ENCODE data around the gene CBX2. TPM values are rescaled to one million over a fixed set of nuclear protein-coding genes. Genes with fewer than 3 reads are reported as not detected.
A peak's percentile ranks its signal among the peaks of the same experiment; 100 is the strongest.

The CBX2 gene
- total and polyA plus RNA-seq, 4 donors = 4.1 to 14.2 (median 11.5) TPM

DNA sequence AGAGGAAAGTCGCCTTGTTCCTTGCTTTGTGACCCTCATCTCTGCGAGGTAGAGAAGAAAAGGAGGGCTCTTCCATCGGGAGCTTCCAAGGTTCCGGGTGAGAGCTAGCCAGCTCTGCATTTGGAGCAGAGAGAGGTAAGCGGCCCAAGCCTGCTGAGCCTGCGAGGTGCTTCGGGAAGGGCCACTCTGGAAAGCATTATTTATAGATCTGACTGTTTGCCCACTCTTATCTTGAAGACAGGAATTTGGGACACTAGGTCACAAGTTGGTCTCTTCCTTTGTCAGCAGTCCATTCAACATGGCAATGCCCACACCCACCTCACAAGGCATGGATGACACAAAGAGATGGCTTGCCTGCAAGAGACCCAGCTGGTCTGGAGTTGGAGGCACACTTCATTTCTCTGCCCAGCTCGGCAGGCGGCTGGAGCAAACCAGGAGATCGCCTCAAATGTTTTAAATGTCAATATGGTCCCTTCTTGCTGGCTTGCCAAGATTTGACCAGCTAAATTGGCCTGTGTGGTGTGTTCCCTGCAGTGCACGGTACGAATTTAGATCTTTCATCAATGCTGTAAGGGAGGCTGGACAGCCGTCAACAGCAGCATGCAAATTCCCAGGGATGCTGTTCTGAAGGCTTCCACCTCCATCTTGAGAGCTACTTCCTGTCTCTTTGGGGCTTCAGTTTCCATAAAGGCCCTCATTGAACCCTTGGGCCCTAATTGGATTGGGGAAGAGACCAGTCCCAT is 41.8 kb downstream of the CBX2 start:
- Histone ChIP-seq H3K27me3 (ENCODE audit: control insufficient read depth, insufficient read depth, low read length) (peaks cover 25% of the 10 kb centered on the region), H3K4me1 (ENCODE audit: control insufficient read depth, insufficient read depth, low read length) (peaks cover 6% of the 10 kb centered on the region), H3K4me3 (ENCODE audit: low read depth, low read length) (no peak overlapping the region), H3K9me3 (ENCODE audit: control insufficient read depth, insufficient read depth, low read length) (no peaks in the 10 kb centered on the region), H3K27ac (ENCODE audit: low read depth, low read length) (no peak overlapping the region), H3K36me3 (ENCODE audit: control insufficient read depth, insufficient read depth, low read length) (no peaks in the 10 kb centered on the region)
- WGBS (ENCODE audit: insufficient coverage) = 80% methylated on average over 13 of the region's 13 CpGs
- DNase-seq (ENCODE audit: low read depth in 4 of 6, low spot score in 6 of 6) = no peak

DNA sequence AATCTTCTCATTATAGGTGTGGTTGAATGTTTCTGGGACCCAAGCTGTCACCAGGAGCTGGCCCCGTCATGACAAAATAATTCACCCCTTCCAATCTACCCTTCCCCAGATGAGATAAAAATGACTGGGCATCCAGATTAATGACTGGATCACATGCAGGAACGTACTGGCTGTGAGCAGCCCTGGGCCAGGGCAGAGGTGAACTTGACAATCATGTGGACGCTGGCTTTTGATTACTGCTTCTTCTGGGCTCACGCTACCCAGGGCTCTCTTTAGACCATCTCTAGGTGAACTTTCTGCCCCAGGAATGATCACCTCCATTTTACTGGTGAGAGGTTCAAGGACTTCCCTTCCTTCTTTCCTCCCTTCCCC is 43.0 kb downstream of the CBX2 start:
- H3K4me3 ChIP-seq (ENCODE audit: low read depth, low read length) = no peak overlapping the region
- H3K4me1 ChIP-seq (ENCODE audit: control insufficient read depth, insufficient read depth, low read length) = peaks cover 4% of the 10 kb centered on the region
- H3K36me3 ChIP-seq (ENCODE audit: control insufficient read depth, insufficient read depth, low read length) = no peaks in the 10 kb centered on the region
- DNase-seq (ENCODE audit: low read depth in 4 of 6, low spot score in 6 of 6) = no peak
- H3K27ac ChIP-seq (ENCODE audit: low read depth, low read length) = no peak overlapping the region
- WGBS (ENCODE audit: insufficient coverage) = 90% methylated on average over 4 of the region's 4 CpGs
- H3K27me3 ChIP-seq (ENCODE audit: control insufficient read depth, insufficient read depth, low read length) = peaks cover 13% of the 10 kb centered on the region
- H3K9me3 ChIP-seq (ENCODE audit: control insufficient read depth, insufficient read depth, low read length) = no peaks in the 10 kb centered on the region

DNA sequence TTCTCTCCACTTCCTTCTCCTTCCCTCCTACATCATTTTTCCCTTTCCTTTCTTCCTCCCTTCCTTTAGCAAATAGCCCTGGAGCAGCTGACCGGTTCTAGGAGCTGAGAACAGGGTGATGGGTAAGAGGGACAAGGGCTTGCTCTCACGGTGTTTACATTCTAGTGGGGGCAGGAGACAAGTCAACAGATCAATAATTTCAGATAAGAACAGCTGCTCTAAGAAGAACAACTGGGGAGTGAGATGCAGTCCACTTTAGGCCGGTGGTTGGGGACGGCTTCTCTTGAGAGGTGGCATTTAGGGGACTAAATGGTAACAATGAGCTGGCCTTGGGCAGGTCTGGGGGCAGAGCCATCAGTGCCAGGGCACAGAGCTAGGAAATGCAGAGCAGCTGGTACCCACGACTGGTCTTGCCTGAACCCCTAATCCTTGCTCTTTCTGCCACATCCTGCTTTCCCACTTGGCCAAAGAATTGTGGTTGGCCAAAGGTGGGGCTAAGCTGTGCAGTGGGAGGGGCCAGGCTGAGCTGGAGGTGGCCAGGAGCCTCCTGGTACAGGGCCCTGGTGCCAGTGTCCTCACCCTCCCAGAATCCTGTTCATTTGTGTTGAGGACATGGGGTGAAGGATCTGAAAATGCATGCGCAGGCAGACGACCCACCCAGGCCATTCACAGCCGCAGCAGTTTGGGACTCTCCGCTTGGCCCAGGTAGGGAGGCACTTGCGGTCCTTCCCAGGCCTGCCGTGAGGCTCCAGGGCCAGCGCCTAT is 43.6 kb downstream of the CBX2 start:
- DNase-seq (ENCODE audit: low read depth in 4 of 6, low spot score in 6 of 6) = no peak
- Histone ChIP-seq H3K4me1 (ENCODE audit: control insufficient read depth, insufficient read depth, low read length) (peaks cover 8% of the 10 kb centered on the region), H3K27me3 (ENCODE audit: control insufficient read depth, insufficient read depth, low read length) (peaks cover 8% of the 10 kb centered on the region), H3K9me3 (ENCODE audit: control insufficient read depth, insufficient read depth, low read length) (no peaks in the 10 kb centered on the region), H3K27ac (ENCODE audit: low read depth, low read length) (no peak overlapping the region), H3K4me3 (ENCODE audit: low read depth, low read length) (no peak overlapping the region), H3K36me3 (ENCODE audit: control insufficient read depth, insufficient read depth, low read length) (no peaks in the 10 kb centered on the region)
- 83% methylated on average over 8 of the region's 12 CpGs for WGBS (ENCODE audit: insufficient coverage)

DNA sequence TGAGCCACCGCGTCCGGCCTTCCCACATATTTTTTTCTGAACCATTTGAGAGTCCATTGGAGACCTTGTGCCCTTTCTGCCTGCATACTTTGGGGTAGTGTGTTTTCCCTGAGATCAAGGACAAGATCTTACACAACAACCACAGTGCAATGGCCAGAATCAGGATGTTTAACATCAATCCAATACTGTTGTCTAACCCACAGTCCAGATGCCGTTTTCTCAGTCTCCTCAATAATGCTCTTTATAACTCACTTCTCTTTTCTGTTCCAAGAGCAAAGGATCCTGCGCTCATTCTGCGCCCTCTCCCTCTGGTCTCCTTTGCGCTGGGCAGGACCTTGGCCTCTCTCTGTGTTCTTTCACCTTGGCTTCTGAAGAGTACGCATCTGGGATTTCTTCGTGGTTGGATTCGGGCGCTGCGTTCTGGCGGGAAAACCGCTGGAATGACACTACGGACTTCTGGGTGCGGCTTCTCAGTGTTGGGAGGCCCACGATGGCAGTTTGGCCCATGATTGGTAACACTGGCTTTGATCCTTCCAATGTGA is 44.7 kb downstream of the CBX2 start:
- Histone ChIP-seq H3K36me3 (ENCODE audit: control insufficient read depth, insufficient read depth, low read length) (no peaks in the 10 kb centered on the region), H3K4me1 (ENCODE audit: control insufficient read depth, insufficient read depth, low read length) (peaks cover 11% of the 10 kb centered on the region), H3K9me3 (ENCODE audit: control insufficient read depth, insufficient read depth, low read length) (no peaks in the 10 kb centered on the region), H3K27ac (ENCODE audit: low read depth, low read length) (no peak overlapping the region), H3K4me3 (ENCODE audit: low read depth, low read length) (no peak overlapping the region), H3K27me3 (ENCODE audit: control insufficient read depth, insufficient read depth, low read length) (no peaks in the 10 kb centered on the region)
- WGBS (ENCODE audit: insufficient coverage) = 95% methylated on average over 14 of the region's 17 CpGs
- no peak for DNase-seq (ENCODE audit: low read depth in 4 of 6, low spot score in 6 of 6)

DNA sequence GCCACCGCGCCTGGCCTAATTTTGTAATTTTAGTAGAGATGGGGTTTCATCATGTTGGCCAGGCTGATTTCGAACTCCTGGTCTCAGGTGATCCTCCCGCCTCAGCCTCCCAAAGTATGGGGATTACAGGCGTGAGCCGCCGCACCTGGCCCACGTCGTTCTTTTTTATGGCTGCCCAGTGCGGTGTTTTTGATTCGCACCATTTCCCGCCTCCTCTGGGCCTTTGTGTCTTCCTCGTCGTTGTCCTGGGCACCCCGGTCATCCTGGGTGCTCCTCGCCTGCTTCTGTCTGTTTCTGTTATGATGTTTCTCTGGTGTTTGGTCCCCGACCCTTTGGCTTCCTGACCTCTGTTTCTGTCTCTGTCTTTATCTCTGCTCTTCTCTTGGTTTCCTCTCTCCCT is 46.3 kb downstream of the CBX2 start:
- 96% methylated on average over 17 of the region's 17 CpGs for WGBS (ENCODE audit: insufficient coverage)

DNA sequence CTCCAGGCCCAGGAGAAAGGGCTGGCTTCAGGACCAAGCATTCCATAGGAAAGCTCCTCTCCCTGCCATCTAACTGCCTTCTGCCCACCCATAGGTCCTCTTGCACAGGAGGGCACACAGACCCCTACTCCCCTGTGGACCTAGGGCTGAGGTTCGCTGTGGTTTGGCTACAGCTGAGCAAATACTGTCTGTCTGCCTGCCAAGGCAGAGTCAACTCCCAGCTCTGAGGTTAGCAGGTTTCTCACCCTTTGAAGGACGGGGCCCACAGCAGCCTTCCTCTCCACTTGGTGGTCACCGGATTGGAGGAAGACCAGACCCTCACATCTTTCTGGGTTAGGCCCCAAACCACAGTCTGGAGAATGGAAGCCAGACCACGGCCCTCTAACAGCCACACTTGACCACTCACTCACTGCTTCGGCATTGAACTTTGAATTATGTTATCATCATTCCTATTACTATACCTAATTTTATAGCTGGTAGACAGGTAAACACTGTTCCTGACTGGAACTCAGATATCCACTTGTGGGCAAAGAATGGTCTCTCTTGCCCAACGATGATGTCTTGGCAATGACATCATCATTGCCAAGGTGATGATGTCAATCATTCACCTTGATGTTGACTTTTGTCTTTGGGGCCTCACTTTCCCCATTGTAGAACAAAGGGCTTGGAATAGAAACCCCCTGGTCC is 47.1 kb downstream of the CBX2 start:
- 90% methylated on average over 4 of the region's 6 CpGs for WGBS (ENCODE audit: insufficient coverage)
- peaks cover 20% of the 10 kb centered on the region for H3K4me1 ChIP-seq (ENCODE audit: control insufficient read depth, insufficient read depth, low read length)
- no peak overlapping the region for H3K27ac ChIP-seq (ENCODE audit: low read depth, low read length)
- no peak overlapping the region for H3K4me3 ChIP-seq (ENCODE audit: low read depth, low read length)
- no peaks in the 10 kb centered on the region for H3K9me3 ChIP-seq (ENCODE audit: control insufficient read depth, insufficient read depth, low read length)
- H3K27me3 ChIP-seq (ENCODE audit: control insufficient read depth, insufficient read depth, low read length) = no peaks in the 10 kb centered on the region
- no peak for DNase-seq (ENCODE audit: low read depth in 4 of 6, low spot score in 6 of 6)
- H3K36me3 ChIP-seq (ENCODE audit: control insufficient read depth, insufficient read depth, low read length) = no peaks in the 10 kb centered on the region

More for the DNA sequence above, 46.3 kb downstream of the CBX2 start:
- Histone ChIP-seq H3K27me3 (ENCODE audit: control insufficient read depth, insufficient read depth, low read length) (no peaks in the 10 kb centered on the region), H3K27ac (ENCODE audit: low read depth, low read length) (no peak overlapping the region), H3K4me3 (ENCODE audit: low read depth, low read length) (no peak overlapping the region), H3K9me3 (ENCODE audit: control insufficient read depth, insufficient read depth, low read length) (no peaks in the 10 kb centered on the region), H3K36me3 (ENCODE audit: control insufficient read depth, insufficient read depth, low read length) (no peaks in the 10 kb centered on the region), H3K4me1 (ENCODE audit: control insufficient read depth, insufficient read depth, low read length) (peaks cover 20% of the 10 kb centered on the region)
- no peak for DNase-seq (ENCODE audit: low read depth in 4 of 6, low spot score in 6 of 6)

DNA sequence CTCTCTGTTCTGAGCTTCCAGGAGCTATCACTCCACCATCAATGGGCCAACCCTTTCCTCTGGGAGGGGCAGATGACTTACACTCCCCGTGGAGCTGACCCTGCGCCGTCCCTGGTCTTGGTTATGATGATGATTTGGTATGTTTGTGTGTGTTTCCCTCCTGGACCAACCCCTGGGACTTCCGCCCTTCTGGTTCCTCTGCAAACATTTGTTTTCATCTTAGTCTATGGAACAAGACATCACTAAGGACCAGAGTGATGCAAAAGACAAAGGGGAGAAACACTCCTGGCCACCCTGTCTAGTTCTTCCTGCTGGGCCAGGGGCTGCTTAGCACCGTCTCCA is 47.6 kb downstream of the CBX2 start:
- WGBS (ENCODE audit: insufficient coverage) = 88% methylated on average over 1 of the region's 5 CpGs
- DNase-seq (ENCODE audit: low read depth in 4 of 6, low spot score in 6 of 6) = no peak
- no peak overlapping the region for H3K27ac ChIP-seq (ENCODE audit: low read depth, low read length)
- no peaks in the 10 kb centered on the region for H3K27me3 ChIP-seq (ENCODE audit: control insufficient read depth, insufficient read depth, low read length)
- H3K36me3 ChIP-seq (ENCODE audit: control insufficient read depth, insufficient read depth, low read length) = no peaks in the 10 kb centered on the region
- H3K4me1 ChIP-seq (ENCODE audit: control insufficient read depth, insufficient read depth, low read length) = peaks cover 23% of the 10 kb centered on the region
- no peak overlapping the region for H3K4me3 ChIP-seq (ENCODE audit: low read depth, low read length)
- H3K9me3 ChIP-seq (ENCODE audit: control insufficient read depth, insufficient read depth, low read length) = no peaks in the 10 kb centered on the region

DNA sequence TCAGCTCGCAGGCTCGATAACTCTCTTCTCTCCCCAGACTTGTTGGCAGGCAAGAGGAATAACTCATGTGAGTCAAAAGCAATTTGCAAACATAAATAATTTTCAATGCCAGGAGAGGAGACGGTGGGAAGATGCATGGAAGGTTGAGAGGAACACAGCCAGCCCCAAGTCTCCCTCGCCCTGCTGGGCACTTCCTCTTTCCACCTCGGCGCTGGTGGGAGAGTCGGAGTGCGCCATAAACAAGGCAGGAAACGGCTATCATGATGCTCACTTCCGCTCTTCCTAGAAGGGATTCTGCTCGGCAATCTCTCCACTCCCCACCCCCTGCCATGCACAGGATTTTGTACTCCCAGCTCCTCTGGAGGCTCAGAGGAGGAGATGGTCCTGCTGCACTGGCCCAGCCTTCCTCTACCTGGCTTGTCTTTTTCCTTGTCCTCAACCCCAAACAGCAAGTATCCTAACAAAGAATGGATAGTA is 48.3 kb downstream of the CBX2 start:
- Histone ChIP-seq H3K4me3 (ENCODE audit: low read depth, low read length) (no peak overlapping the region), H3K27ac (ENCODE audit: low read depth, low read length) (no peak overlapping the region), H3K27me3 (ENCODE audit: control insufficient read depth, insufficient read depth, low read length) (no peaks in the 10 kb centered on the region), H3K9me3 (ENCODE audit: control insufficient read depth, insufficient read depth, low read length) (no peaks in the 10 kb centered on the region), H3K36me3 (ENCODE audit: control insufficient read depth, insufficient read depth, low read length) (no peaks in the 10 kb centered on the region), H3K4me1 (ENCODE audit: control insufficient read depth, insufficient read depth, low read length) (peaks cover 30% of the 10 kb centered on the region)
- peak in 1 of 6 donors; percentile 65 for DNase-seq (ENCODE audit: low read depth in 4 of 6, low spot score in 6 of 6)
- WGBS (ENCODE audit: insufficient coverage) = 41% methylated on average over 9 of the region's 11 CpGs

DNA sequence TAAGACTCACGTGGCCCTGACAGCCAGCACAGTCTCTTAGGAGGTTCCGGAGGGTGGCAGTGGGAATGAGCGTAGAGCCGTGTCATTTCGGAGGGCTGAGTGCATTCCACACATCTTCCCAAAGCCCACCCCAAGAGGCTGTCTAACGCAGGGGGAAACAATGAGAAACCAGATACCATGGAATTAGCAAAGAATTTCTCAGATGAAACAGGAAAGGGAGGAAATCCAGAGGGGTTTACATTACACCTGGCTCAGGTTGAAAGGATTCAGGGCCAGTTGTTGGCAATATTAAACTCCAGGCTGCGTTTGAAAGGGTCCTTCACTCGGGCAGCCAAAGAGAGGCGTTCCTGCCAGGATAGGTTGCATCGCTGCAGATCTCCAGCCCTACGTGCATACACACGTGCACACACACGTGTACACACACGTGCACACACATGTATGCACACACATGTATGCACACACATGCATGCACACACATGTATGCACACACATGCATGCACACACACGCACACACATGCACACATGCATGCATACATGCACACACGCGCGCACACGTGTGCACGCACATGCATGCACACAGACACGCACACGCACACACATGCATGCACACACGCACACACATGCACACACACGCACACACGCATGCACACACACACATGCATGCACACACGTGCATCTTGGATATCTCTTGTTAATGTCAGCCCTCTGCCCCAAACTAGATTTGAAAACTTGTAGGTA is 49.1 kb downstream of the CBX2 start:
- Histone ChIP-seq H3K9me3 (ENCODE audit: control insufficient read depth, insufficient read depth, low read length) (no peaks in the 10 kb centered on the region), H3K27ac (ENCODE audit: low read depth, low read length) (no peak overlapping the region), H3K27me3 (ENCODE audit: control insufficient read depth, insufficient read depth, low read length) (no peaks in the 10 kb centered on the region), H3K4me3 (ENCODE audit: low read depth, low read length) (no peak overlapping the region), H3K36me3 (ENCODE audit: control insufficient read depth, insufficient read depth, low read length) (no peaks in the 10 kb centered on the region), H3K4me1 (ENCODE audit: control insufficient read depth, insufficient read depth, low read length) (peaks cover 38% of the 10 kb centered on the region)
- DNase-seq (ENCODE audit: low read depth in 4 of 6, low spot score in 6 of 6) = no peak
- WGBS (ENCODE audit: insufficient coverage) = 88% methylated on average over 18 of the region's 26 CpGs
